ENCODE results near the gene CPE.

DNA sequence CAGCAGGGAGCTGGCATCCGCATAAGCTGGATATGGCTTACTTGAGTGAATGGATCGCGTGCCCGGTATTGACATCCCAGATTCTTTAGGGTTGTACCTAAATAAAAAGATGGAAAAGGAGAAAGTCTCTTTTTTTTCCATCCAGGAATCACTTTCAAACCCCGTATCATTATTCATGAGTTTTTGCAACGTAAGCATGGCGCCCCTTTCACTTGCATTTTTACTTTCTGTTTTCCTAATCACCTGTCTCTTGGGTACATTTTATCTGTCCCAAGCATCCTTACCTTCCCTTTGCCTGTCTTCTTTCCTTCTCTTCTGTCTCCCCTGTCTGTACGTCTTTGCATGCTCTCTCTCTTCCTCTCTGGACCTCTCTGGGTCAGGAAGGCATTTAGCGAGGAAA is 128.6 kb downstream of the CPE start:
- TF ChIP-seq, protein P1, sequence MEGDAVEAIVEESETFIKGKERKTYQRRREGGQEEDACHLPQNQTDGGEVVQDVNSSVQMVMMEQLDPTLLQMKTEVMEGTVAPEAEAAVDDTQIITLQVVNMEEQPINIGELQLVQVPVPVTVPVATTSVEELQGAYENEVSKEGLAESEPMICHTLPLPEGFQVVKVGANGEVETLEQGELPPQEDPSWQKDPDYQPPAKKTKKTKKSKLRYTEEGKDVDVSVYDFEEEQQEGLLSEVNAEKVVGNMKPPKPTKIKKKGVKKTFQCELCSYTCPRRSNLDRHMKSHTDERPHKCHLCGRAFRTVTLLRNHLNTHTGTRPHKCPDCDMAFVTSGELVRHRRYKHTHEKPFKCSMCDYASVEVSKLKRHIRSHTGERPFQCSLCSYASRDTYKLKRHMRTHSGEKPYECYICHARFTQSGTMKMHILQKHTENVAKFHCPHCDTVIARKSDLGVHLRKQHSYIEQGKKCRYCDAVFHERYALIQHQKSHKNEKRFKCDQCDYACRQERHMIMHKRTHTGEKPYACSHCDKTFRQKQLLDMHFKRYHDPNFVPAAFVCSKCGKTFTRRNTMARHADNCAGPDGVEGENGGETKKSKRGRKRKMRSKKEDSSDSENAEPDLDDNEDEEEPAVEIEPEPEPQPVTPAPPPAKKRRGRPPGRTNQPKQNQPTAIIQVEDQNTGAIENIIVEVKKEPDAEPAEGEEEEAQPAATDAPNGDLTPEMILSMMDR (optimal IDR thresholded peaks at IDR 0.05 in 1 of 3, IDR thresholded peaks at IDR 0.05 in 1 of 3, conservative IDR thresholded peaks at IDR 0.05 in 1 of 3; ENCODE audit: extremely low read depth in 1 of 3, insufficient read depth in 2 of 3, low read length in 3 of 3), result no peak
- TF ChIP-seq EZH2 (IDR thresholded peaks at IDR 0.05; ENCODE audit: low read length), result no peak

All from keratinocyte (primary cell).